Glutamatergic neuron (in vitro differentiated cells): ENCODE measurements around the gene SIGLEC9. TPM values are rescaled to one million over a fixed set of nuclear protein-coding genes. Genes with fewer than 3 reads are reported as not detected.

Source experiments
- DNase-seq: peaks from one replicate; pipeline ENCODE4 v3.0.0; 2022
- H3K27ac Mint-ChIP-seq: one replicate; pipeline ENCODE4 v1.8.0; 2020; ENCODE audit warnings: mild to moderate bottlenecking, mixed read lengths, inconsistent platforms; ENCODE audit not compliant: unreplicated experiment
- H3K27me3 Mint-ChIP-seq: one replicate; pipeline ENCODE4 v1.8.0; 2020; ENCODE audit warnings: mild to moderate bottlenecking, moderate library complexity, mixed read lengths, inconsistent platforms; ENCODE audit not compliant: unreplicated experiment
- H3K36me3 Mint-ChIP-seq: one replicate; pipeline ENCODE4 v1.8.0; 2020; ENCODE audit warnings: mild to moderate bottlenecking, mixed read lengths, inconsistent platforms; ENCODE audit not compliant: unreplicated experiment
- H3K4me1 Mint-ChIP-seq: one replicate; pipeline ENCODE4 v1.8.0; 2020; ENCODE audit warnings: mild to moderate bottlenecking, low read depth, mixed read lengths, inconsistent platforms; ENCODE audit not compliant: unreplicated experiment
- H3K4me3 Mint-ChIP-seq: one replicate; pipeline ENCODE4 v1.8.0; 2020; ENCODE audit warnings: mild to moderate bottlenecking, mixed read lengths, inconsistent platforms; ENCODE audit not compliant: unreplicated experiment
- H3K9me3 Mint-ChIP-seq: one replicate; pipeline ENCODE4 v1.8.0; 2020; ENCODE audit warnings: mild to moderate bottlenecking, moderate library complexity, mixed read lengths, inconsistent platforms; ENCODE audit not compliant: unreplicated experiment
- total RNA-seq: library from RNA; stranded (reverse); fragmentation: NEBNext Ultra II Directional; extraction: Animal tissue kit (Norgen Biotek cat#: 25700); gene quantifications from one replicate; pipeline ENCODE4 v1.2.1, GENCODE V29; 2021; ENCODE audit not compliant: unreplicated experiment
- TF ChIP-seq, protein P1 (sequence below): fragments of 200-600 bp; sonication (generic); IDR thresholded peaks from one replicate; pipeline ENCODE4 v1.5.0; 2021; ENCODE audit not compliant: partially characterized antibody, unreplicated experiment

The SIGLEC9 gene
- total RNA-seq, 1 donor from 2014 or later = not detected

DNA sequence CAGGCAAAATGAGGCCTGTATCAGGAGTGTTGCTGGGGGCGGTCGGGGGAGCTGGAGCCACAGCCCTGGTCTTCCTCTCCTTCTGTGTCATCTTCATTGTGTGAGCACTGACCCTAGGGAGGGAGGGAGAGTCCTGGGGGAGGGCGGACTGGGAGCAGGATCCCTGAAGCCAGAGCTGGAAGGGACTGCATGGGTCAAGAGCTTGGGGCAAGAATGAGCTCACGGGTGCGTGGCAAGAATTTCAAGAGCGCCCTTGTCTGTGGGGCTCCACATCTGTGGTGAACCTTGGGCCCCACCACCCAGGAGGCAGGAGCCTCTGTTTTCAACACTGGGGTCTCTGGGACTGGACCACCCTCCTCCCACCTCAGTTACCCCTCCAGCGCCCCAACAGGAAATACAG, 22.0 kb downstream of the SIGLEC9 start:
- peaks cover 2% of the 10 kb centered on the region for H3K9me3 Mint-ChIP-seq
- H3K4me1 Mint-ChIP-seq = no peaks in the 10 kb centered on the region
- peaks cover 2% of the 10 kb centered on the region for H3K27me3 Mint-ChIP-seq
- H3K27ac Mint-ChIP-seq = no peak overlapping the region
- no peak for DNase-seq
- H3K4me3 Mint-ChIP-seq = no peak overlapping the region
- TF ChIP-seq, protein P1, sequence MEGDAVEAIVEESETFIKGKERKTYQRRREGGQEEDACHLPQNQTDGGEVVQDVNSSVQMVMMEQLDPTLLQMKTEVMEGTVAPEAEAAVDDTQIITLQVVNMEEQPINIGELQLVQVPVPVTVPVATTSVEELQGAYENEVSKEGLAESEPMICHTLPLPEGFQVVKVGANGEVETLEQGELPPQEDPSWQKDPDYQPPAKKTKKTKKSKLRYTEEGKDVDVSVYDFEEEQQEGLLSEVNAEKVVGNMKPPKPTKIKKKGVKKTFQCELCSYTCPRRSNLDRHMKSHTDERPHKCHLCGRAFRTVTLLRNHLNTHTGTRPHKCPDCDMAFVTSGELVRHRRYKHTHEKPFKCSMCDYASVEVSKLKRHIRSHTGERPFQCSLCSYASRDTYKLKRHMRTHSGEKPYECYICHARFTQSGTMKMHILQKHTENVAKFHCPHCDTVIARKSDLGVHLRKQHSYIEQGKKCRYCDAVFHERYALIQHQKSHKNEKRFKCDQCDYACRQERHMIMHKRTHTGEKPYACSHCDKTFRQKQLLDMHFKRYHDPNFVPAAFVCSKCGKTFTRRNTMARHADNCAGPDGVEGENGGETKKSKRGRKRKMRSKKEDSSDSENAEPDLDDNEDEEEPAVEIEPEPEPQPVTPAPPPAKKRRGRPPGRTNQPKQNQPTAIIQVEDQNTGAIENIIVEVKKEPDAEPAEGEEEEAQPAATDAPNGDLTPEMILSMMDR = no peak
- H3K36me3 Mint-ChIP-seq = no peaks in the 10 kb centered on the region

DNA sequence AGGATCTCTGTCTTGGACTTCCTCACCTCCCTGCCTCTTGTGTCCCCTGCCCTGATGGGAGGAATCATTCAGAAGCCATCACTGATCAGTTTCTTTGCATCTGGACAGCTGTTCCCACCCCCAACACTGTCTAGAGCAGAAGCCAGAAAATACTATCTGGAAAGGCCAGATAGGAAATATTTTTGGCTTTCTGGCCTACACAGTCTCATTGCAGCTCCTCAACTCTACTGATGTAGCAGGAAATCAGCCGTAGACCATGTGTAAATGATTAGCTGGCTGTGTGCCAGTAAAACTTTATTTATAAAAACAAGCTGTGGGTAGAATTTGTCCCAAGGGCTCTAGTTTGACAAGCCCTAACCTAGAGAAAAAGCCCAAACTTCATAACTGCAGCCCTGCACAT, 23.0 kb downstream of the SIGLEC9 start:
- peaks cover 2% of the 10 kb centered on the region for H3K9me3 Mint-ChIP-seq
- no peaks in the 10 kb centered on the region for H3K4me1 Mint-ChIP-seq
- H3K27me3 Mint-ChIP-seq = peaks cover 2% of the 10 kb centered on the region
- H3K4me3 Mint-ChIP-seq = no peak overlapping the region
- H3K27ac Mint-ChIP-seq = no peak overlapping the region
- H3K36me3 Mint-ChIP-seq = no peaks in the 10 kb centered on the region
- no peak for DNase-seq
- TF ChIP-seq, protein P1 = no peak

DNA sequence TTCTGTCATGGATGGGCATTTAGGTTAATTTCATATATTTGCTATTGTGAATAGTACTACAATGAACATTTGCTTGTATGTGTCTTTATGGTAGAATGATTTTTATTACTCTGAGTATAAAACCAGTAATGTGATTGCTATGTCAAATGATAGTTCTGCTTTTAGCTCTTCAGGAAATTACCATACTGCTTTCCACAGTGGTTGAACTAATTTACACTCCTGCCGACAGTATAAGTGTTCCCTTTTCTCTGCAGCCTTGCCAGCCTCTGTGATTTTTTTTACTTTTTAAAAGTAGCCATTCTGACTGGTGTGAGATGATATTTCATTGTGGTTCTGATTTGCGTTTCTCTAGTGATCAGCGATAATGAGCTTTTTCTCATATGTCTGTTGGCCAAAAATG, 23.9 kb downstream of the SIGLEC9 start:
- no peak overlapping the region for H3K27ac Mint-ChIP-seq
- DNase-seq = no peak
- H3K4me3 Mint-ChIP-seq = no peak overlapping the region
- peaks cover 4% of the 10 kb centered on the region for H3K27me3 Mint-ChIP-seq
- no peaks in the 10 kb centered on the region for H3K4me1 Mint-ChIP-seq
- TF ChIP-seq, protein P1 = no peak
- H3K36me3 Mint-ChIP-seq = no peaks in the 10 kb centered on the region
- H3K9me3 Mint-ChIP-seq = peaks cover 2% of the 10 kb centered on the region

GRCh38 chr19:51150627-51151026, 25.9 kb downstream of the SIGLEC9 start:
- Mint-ChIP-seq H3K36me3 (no peaks in the 10 kb centered on the region), H3K4me3 (no peak overlapping the region), H3K9me3 (no peaks in the 10 kb centered on the region), H3K27me3 (peaks cover 4% of the 10 kb centered on the region), H3K4me1 (no peaks in the 10 kb centered on the region), H3K27ac (no peak overlapping the region)
- no peak for DNase-seq
- TF ChIP-seq, protein P1 = no peak

DNA sequence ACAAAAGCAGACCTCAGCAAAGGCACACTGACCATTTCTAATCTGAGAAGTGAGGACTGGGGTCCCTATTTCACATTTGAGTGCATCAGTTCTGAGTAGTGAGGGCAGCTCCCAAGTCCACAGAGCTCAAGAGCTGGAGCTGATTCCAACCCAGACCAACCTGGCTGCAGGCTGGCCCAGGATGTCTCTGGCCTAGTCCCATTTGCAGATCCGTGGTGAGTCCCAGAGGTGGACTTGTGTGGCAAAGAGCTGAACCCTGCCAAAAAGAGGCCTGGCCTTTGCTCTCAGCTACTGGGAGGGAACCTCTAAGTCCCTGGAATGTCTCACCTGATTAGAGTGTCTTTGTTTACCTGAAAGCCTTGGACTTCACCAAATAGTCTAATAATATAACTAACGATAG, 32.0 kb downstream of the SIGLEC9 start:
- no peak overlapping the region for H3K4me3 Mint-ChIP-seq

More for the DNA sequence above, 32.0 kb downstream of the SIGLEC9 start:
- Mint-ChIP-seq H3K27ac (no peak overlapping the region), H3K4me1 (no peaks in the 10 kb centered on the region), H3K9me3 (peaks cover 2% of the 10 kb centered on the region), H3K36me3 (no peaks in the 10 kb centered on the region), H3K27me3 (peaks cover 6% of the 10 kb centered on the region)
- TF ChIP-seq, protein P1 = no peak
- DNase-seq = no peak
